ENCODE data around the gene PNKP. TPM values are rescaled to one million over a fixed set of nuclear protein-coding genes. Genes with fewer than 3 reads are reported as not detected.

PNKP gene
- polyA plus RNA-seq, 1 donor from 2014 or later: 43.1 TPM

GRCh38 chr19:49837009-49837310 is 30.4 kb downstream of the PNKP start:
- H3K79me2 ChIP-seq (replicated peaks; ENCODE audit: insufficient read depth, low read length): no peaks in the 10 kb centered on the region
- H3K4me3 ChIP-seq (ENCODE audit: low read length): no peak overlapping the region
- H3K27ac ChIP-seq (ENCODE audit: low read length): no peak overlapping the region
- no peak overlapping the region for H3K4me2 ChIP-seq (ENCODE audit: low read length)
- TF ChIP-seq EZH2 (IDR thresholded peaks at IDR 0.05; ENCODE audit: borderline replicate concordance, insufficient read depth, low read length, poor library complexity, severe bottlenecking): no peak
- TF ChIP-seq MXI1 (conservative IDR thresholded peaks at IDR 0.05; ENCODE audit: poor library complexity, severe bottlenecking): no peak
- no peak for TF ChIP-seq REST (IDR thresholded peaks at IDR 0.05; ENCODE audit: borderline replicate concordance)
- TF ChIP-seq, protein P1, sequence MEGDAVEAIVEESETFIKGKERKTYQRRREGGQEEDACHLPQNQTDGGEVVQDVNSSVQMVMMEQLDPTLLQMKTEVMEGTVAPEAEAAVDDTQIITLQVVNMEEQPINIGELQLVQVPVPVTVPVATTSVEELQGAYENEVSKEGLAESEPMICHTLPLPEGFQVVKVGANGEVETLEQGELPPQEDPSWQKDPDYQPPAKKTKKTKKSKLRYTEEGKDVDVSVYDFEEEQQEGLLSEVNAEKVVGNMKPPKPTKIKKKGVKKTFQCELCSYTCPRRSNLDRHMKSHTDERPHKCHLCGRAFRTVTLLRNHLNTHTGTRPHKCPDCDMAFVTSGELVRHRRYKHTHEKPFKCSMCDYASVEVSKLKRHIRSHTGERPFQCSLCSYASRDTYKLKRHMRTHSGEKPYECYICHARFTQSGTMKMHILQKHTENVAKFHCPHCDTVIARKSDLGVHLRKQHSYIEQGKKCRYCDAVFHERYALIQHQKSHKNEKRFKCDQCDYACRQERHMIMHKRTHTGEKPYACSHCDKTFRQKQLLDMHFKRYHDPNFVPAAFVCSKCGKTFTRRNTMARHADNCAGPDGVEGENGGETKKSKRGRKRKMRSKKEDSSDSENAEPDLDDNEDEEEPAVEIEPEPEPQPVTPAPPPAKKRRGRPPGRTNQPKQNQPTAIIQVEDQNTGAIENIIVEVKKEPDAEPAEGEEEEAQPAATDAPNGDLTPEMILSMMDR (IDR thresholded peaks at IDR 0.05; ENCODE audit: poor library complexity, severe bottlenecking): no peak
- no peak for TF ChIP-seq SMC3 (conservative IDR thresholded peaks at IDR 0.05; ENCODE audit: poor library complexity)
- H3K9ac ChIP-seq (ENCODE audit: low read length): no peak overlapping the region
- no peak overlapping the region for H2AFZ ChIP-seq (ENCODE audit: low read depth, low read length)
- H4K20me1 ChIP-seq (ENCODE audit: insufficient read depth): no peaks in the 10 kb centered on the region
- no peaks in the 10 kb centered on the region for H3F3A ChIP-seq (ENCODE audit: insufficient read depth, low read length, poor library complexity, severe bottlenecking)
- H3K36me3 ChIP-seq (ENCODE audit: insufficient read depth, low read length): peaks cover 5% of the 10 kb centered on the region
- H3K9me3 ChIP-seq (ENCODE audit: low read length): no peaks in the 10 kb centered on the region
- H3K9me2 ChIP-seq (ENCODE audit: insufficient read depth, low read length): no peaks in the 10 kb centered on the region
- H3K27me3 ChIP-seq (ENCODE audit: insufficient read depth, low read depth, low read length): no peaks in the 10 kb centered on the region

- Histone ChIP-seq H3K79me2 (replicated peaks; ENCODE audit: insufficient read depth, low read length) (no peaks in the 10 kb centered on the region), H3K9me3 (ENCODE audit: low read length) (no peaks in the 10 kb centered on the region), H3K9ac (ENCODE audit: low read length) (no peak overlapping the region), H2AFZ (ENCODE audit: low read depth, low read length) (no peak overlapping the region), H3K4me2 (ENCODE audit: low read length) (no peak overlapping the region), H3K27ac (ENCODE audit: low read length) (no peak overlapping the region), H3K9me2 (ENCODE audit: insufficient read depth, low read length) (no peaks in the 10 kb centered on the region), H3F3A (ENCODE audit: insufficient read depth, low read length, poor library complexity, severe bottlenecking) (no peaks in the 10 kb centered on the region), H3K27me3 (ENCODE audit: insufficient read depth, low read depth, low read length) (no peaks in the 10 kb centered on the region), H3K4me3 (ENCODE audit: low read length) (no peak overlapping the region), H4K20me1 (ENCODE audit: insufficient read depth) (no peaks in the 10 kb centered on the region), H3K36me3 (ENCODE audit: insufficient read depth, low read length) (peaks cover 5% of the 10 kb centered on the region)
- TF ChIP-seq EP300 (conservative IDR thresholded peaks at IDR 0.05; ENCODE audit: poor library complexity, severe bottlenecking) (no peak), SMC3 (conservative IDR thresholded peaks at IDR 0.05; ENCODE audit: poor library complexity) (no peak), POLR2AphosphoS5 (IDR thresholded peaks at IDR 0.05) (no peak), MXI1 (conservative IDR thresholded peaks at IDR 0.05; ENCODE audit: poor library complexity, severe bottlenecking) (no peak), REST (IDR thresholded peaks at IDR 0.05; ENCODE audit: borderline replicate concordance) (no peak), EZH2 (IDR thresholded peaks at IDR 0.05; ENCODE audit: borderline replicate concordance, insufficient read depth, low read length, poor library complexity, severe bottlenecking) (no peak), TAF1 (IDR thresholded peaks at IDR 0.05; ENCODE audit: low read depth) (no peak), RAD21 (conservative IDR thresholded peaks at IDR 0.05) (no peak)
- TF ChIP-seq, protein P1 (IDR thresholded peaks at IDR 0.05; ENCODE audit: poor library complexity, severe bottlenecking): no peak
Observed at GRCh38 chr19:49836176-49837008, 31.0 kb downstream of the PNKP start.

All from neural cell (in vitro differentiated cells).